Mesenteric fat pad (tissue), 1 donor: Measurements from ENCODE around the gene SEMA3G. TPM values are rescaled to one million over a fixed set of nuclear protein-coding genes. Genes with fewer than 3 reads are reported as not detected.

Experiments used
- DNase-seq: peaks from one replicate; pipeline ENCODE4 v3.0.0-alpha.2; 2020; ENCODE audit warnings: low spot score
- long read RNA-seq: library from polyadenylated mRNA; unstranded; transcript quantifications from one replicate; pipeline ENCODE4 v2.0.0, GENCODE V29; 2020
- total RNA-seq: library from RNA; stranded (reverse); fragmentation: NEBNext Ultra II Directional; extraction: Animal tissue kit (Norgen Biotek cat#: 25700); gene quantifications from one replicate; pipeline ENCODE4 v1.2.1, GENCODE V29; 2021
- donor health status: DM: yes; HTN: yes; CAD: no.

Gene SEMA3G
- total RNA-seq: 144 TPM
- long read RNA-seq, full-length matches to known transcripts: 2 of 408 reads
- long read RNA-seq, partial matches to known transcripts: 321 of 408 reads
- long read RNA-seq, other reads (novel, unspliced or antisense): 85 of 408 reads

DNA sequence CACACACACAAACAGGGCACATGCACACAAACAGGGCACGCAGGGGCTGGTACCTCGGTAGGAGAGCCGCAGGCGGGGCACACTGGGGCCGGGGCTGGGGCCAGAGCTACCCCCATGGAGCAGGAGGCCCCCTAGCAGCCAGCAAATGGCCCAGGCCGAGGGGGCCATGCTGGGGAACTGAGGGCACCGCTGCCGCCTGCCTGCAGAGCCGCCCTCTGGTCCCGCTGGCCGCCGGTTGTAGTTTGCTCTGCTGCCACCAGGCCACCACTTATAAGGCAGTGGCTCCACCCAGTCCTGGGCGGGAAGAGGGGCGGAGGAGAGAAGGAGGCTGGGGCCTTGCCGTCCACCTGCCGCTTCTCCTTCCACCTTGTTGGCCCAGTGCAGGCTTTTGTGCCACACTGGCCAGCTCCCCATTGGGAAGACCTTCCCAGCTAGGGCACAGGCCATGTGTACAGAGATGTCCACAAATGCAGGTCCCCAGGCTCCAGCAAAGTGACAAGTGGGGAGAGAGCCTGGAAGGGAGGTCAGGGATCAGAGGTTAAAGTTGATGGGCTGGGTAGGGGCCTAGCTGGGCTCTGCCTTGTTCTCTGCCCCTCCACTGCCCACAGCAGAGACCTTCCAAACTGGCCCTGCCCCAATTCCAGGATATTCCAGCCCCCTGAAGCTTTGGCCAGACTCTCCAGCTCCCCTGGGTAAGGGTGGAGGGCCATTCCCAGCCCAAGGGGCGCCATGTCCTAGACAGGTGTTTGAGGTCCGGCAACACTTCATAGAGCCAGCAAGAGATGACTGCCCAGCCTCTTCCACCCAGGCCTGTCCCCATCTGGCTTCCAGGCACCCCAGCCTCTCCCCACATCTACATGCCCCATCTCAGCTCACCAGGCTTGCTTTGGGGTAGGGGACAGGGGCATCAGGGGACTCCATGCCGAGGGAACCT lies at the start of gene SEMA3G:
SEMA3G (minus strand) TSS at position 244 of the 934 bp plus-strand sequence; CDS start at position 168, 76 bp downstream.
- DNase-seq: no peak

DNA sequence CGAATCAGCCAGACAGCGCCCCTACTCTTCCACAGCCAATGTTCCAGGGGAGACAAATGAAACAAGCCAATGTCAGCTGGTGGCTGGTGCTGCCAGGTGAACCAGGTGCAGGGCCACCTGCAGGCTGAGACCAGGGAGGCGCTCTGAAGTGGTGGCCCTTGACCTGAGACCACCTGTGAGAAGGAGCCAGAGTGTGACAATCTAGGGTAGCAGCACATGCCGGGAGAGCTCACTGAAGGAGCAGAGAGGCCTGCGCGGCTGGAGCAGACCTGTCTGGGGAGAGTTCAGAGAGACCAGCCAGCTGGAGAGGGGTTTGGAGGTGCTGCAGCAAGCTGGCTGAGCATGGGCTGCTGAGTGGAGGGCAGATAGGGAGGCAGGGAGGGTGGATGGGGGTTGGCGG lies 49.5 kb upstream of the SEMA3G start:
- no peak for DNase-seq

DNA sequence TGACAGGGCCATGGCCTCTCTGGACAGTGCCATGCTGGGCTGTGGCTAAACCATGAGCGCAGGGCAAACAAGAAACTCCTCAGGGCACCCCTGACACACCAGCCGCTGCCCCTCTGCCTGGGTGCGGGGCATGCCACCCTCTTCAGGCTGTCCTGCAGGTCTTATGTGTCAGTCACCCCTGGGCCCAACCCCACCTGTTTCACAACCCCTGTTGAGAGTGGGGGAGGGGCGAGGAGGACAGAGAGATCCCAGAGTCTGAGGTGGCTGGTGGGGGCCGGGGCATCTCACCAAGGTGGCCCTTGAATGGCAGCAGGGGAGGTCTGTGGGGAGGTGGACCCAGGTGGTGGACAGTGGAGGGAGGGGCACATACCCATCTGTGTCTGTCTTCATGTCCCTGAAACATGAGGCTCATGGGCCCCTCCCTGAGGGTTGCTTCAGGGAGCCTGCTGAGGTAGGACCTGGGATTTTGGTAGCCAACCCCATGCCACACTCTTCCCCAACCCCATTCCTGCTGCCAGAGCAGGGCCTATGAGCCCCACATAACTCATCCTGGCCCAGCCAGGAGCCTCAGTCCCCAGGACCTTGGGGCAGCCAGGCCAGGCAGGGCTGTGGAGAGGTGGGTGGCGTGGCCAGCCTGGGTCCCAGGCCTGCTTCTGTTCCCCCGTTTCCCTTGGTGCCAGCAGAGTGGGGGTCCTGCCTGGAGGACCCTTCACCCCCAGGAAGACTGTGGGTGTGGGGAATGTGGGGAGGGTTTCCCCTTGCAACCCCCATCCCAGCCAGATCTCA lies 48.5 kb upstream of the SEMA3G start:
- DNase-seq: no peak

DNA sequence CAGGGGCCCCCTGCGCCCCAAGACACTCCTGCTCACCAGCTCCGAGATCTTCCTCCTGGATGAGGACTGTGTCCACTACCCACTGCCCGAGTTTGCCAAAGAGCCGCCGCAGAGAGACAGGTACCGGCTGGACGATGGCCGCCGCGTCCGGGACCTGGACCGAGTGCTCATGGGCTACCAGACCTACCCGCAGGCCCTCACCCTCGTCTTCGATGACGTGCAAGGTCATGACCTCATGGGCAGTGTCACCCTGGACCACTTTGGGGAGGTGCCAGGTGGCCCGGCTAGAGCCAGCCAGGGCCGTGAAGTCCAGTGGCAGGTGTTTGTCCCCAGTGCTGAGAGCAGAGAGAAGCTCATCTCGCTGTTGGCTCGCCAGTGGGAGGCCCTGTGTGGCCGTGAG lies 47.2 kb upstream of the SEMA3G start:
- no peak for DNase-seq

DNA sequence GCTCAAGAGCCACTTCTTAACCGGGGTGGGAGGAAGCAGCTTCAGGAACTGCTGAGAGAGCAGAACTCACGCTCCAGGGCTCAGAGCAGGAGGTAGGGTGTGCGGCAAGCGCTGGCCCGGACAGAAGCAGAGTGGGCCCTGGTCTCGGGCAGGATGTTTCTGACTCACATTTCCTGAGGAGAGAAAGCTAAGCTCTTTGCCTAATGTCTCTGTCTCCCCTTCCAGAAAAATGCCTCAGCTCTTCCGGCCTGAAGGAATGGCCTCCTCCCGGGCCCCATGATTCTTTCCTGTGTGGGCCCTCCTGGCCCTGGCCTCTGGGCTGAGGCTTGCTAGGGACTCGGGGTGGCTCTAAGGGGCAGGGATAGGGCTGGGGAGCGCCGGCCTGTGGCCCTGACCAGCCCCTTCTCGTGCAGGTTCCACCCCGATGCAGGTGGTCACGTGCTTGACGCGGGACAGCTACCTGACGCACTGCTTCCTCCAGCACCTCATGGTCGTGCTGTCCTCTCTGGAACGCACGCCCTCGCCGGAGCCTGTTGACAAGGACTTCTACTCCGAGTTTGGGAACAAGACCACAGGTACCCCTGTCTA lies 46.1 kb upstream of the SEMA3G start:
- DNase-seq: no peak

DNA sequence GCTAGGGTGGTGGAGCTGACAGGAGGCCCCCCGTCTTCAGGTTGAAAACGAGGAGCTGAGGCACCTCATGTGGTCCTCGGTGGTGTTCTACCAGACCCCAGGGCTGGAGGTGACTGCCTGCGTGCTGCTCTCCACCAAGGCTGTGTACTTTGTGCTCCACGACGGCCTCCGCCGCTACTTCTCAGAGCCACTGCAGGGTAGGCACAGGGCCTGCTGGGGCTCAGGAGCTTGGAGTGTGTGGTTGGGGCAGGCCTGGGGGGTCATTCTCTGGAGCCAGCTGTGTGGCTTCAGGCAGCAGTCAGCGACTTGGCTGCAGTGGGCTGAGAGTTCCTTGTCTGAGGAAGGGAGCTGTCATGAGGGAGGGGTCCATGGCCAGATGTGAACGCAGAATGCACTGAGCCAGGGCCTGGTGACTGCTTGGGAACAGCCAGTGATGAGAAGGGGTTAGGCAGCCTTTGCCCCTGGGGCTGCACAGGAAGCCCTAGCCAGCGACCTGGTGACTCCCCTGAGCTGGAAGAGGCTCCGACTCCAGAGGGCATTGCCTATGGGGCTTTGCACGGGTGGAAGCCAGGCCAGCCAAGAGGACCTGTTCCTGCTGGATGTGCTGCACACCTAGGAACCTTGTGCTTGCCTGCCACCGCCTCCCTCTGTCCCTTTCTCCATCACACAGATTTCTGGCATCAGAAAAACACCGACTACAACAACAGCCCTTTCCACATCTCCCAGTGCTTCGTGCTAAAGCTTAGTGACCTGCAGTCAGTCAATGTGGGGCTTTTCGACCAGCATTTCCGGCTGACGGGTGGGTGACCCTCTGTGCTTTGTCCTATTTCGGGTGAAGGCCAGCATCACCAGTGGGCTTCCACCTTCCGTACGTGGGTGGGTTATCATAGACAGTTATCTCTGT lies 45.4 kb upstream of the SEMA3G start:
- no peak for DNase-seq

DNA sequence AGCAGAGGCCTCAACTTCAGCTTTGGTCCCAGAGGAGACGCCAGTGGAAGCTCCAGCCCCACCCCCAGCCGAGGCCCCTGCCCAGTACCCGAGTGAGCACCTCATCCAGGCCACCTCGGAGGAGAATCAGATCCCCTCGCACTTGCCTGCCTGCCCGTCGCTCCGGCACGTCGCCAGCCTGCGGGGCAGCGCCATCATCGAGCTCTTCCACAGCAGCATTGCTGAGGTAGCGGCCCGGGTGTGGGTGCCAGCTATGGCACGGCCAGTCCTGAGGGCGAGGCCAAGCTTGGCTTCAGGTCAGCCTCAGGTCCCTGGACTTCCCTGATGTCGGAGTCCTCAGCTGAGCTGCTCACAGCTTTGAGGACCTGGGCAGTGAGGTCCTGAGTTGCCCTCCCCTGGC lies 44.5 kb upstream of the SEMA3G start:
- DNase-seq: no peak

DNA sequence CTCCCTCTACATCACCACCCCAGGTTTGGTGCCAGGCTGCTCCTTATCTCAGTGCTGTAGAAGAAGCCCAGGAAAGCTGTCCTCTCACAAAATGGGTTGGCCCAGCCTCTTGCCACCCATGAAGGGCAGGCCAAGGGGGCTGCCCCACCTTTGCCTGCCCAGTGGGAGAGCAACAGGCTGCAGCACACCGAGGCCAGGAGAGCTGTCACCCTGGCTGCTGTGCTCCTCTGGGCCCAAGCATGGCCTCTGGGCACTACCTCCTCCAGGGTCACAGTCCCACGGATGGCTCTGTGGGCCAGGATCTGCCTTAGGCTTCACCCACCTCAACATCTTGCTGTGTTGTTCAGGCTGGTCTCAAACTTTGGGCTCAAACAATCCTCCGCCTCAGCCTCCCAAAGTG lies 43.8 kb upstream of the SEMA3G start:
- no peak for DNase-seq

DNA sequence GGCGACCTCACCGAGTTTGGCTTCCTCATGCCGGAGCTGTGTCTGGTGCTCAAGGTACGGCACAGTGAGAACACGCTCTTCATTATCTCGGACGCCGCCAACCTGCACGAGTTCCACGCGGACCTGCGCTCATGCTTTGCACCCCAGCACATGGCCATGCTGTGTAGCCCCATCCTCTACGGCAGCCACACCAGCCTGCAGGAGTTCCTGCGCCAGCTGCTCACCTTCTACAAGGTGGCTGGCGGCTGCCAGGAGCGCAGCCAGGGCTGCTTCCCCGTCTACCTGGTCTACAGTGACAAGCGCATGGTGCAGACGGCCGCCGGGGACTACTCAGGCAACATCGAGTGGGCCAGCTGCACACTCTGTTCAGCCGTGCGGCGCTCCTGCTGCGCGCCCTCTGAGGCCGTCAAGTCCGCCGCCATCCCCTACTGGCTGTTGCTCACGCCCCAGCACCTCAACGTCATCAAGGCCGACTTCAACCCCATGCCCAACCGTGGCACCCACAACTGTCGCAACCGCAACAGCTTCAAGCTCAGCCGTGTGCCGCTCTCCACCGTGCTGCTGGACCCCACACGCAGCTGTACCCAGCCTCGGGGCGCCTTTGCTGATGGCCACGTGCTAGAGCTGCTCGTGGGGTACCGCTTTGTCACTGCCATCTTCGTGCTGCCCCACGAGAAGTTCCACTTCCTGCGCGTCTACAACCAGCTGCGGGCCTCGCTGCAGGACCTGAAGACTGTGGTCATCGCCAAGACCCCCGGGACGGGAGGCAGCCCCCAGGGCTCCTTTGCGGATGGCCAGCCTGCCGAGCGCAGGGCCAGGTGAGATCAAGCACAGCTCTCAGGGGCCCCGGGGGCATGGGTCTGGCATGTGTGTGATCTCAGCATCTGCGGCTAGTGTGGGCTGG lies 43.1 kb upstream of the SEMA3G start:
- DNase-seq: no peak

DNA sequence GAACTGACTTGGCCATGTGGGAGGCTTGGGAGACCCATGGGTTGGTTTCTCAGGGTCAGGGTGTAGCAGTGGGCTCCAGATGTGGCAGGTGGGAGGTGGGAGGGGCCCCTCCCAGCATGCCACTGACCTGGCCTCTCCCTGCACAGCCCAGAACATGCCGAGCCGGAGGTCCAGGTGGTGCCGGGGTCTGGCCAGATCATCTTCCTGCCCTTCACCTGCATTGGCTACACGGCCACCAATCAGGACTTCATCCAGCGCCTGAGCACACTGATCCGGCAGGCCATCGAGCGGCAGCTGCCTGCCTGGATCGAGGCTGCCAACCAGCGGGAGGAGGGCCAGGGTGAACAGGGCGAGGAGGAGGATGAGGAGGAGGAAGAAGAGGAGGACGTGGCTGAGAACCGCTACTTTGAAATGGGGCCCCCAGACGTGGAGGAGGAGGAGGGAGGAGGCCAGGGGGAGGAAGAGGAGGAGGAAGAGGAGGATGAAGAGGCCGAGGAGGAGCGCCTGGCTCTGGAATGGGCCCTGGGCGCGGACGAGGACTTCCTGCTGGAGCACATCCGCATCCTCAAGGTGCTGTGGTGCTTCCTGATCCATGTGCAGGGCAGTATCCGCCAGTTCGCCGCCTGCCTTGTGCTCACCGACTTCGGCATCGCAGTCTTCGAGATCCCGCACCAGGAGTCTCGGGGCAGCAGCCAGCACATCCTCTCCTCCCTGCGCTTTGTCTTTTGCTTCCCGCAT lies 42.3 kb upstream of the SEMA3G start:
- no peak for DNase-seq

DNA sequence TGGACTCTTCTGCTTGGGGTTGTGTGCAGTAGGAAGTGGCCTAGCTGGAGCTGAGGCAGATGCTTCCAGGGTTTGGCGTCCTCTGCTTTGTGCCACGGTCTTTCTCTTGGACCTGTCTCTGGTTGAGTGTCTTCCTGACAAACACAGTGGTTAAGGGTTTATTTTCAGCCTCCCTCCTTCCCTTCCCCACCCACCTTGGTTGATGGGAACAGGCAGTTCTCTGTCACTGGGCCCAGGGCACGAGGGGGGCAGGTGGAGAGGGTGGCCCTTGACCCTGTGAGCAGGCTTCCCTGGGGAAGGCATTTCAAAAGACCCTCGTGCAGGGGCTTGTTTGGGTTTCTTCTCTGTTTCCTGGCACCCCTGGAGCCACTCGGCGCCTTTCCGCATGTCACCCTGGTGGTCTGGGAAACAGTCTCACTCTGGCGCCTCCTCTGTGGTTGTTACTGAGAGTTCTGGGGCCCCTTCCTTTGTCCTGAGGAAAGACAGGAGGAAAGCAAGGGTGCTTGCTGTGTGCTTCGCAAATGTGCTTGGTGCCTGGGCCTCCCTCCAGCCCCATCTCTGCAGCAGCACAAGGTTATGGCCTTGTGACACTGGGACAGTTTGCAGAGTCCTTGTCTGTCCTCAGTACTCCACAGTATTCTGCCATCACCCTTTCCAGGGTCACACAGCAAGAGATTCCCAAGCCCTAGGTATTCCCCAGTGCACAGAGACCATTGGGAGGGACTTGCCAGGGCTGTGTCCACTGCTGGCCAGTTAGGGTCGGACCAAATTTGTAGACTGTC lies 40.0 kb upstream of the SEMA3G start:
- no peak for DNase-seq

DNA sequence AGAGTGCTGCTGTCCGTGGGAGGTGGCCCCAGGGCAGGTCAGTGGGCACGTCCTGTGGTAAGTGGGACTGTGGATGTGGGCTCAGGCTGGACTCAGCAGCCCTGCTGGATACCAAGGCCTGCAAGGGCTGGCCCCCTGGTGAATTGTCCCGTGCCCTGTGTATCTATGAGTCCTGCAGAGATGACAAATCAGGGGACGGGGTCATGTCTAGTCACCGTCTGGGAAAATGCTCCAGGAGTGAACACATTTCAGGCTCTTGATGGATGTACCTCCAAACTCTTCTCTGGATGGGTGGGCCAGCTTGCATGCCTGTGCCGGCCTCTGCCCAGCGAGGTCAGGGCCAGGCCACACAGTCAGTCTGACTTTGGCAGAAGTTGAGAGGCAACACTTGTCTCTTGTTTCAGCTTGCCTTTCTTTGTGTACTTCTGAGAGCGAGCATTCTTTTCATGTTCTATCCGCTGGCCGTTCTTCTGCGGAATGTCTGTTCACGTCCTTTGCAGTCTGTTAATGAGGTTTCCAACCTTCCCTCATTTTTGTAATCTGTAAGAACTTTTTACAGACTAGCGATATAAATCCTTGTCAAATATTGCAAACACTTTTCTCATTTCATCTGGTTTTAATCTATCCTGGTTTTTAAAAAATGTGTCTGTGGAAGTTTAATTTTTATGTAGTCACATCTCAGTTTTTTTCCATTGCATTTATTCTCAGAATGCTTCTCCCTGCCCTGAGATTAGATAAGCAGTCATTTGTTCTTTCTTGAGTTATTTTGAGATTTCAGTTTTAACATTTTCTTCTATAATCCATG lies 38.9 kb upstream of the SEMA3G start:
- DNase-seq: no peak

DNA sequence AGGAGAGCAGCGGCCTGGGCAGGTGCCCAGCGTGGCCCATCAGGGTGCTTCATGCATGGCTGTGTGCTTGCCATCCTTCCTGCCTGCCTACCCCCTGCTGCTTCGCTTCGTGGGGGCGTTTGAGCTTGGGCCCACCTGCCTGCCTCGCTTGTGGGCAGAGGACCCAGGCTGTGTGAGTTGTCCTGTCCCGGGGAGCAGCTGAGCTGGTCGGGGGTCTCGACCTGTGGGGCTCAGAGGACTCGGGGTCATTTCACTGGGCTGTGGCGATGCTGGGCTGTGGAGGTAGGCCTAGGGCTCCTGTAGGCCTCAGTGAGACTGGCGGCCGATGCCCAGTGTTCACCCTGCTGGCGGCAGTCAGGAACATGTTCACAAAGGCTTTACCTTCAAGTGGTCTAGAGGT lies 38.2 kb upstream of the SEMA3G start:
- DNase-seq: no peak

DNA sequence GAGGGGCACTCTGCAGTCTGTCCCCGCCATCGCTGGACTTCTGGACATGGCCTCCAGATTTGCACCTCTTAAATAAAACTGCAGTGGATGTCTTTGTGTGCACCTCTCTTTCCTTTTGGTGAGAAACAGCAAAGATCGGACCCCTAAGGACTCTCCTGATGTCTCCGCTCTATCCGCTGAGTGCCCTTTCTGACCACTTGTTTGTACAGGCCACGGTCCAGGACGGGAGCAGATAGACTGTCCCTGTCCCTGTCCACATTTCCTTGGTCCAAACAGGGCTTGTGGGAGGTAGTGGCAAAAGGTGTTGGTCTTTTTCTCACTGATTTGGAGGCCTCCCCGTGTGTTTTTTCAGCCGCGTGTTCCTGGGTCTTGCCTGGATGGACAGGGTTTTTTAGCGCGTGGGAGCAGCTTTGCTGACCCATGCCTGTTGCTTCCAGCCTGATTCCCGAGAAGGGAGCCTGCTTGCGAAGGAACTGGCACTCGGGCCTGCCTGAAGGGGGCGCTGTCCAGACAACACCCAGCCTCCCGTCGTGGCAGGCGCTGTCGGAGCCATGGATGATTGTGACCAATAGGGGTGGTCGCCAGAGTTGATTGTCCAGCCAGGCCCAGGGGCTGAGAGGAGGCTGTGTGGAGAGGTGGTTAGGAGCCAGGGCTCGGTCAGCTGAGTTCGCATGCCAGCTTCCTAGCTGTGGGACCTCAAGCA lies 37.1 kb upstream of the SEMA3G start:
- DNase-seq: no peak

DNA sequence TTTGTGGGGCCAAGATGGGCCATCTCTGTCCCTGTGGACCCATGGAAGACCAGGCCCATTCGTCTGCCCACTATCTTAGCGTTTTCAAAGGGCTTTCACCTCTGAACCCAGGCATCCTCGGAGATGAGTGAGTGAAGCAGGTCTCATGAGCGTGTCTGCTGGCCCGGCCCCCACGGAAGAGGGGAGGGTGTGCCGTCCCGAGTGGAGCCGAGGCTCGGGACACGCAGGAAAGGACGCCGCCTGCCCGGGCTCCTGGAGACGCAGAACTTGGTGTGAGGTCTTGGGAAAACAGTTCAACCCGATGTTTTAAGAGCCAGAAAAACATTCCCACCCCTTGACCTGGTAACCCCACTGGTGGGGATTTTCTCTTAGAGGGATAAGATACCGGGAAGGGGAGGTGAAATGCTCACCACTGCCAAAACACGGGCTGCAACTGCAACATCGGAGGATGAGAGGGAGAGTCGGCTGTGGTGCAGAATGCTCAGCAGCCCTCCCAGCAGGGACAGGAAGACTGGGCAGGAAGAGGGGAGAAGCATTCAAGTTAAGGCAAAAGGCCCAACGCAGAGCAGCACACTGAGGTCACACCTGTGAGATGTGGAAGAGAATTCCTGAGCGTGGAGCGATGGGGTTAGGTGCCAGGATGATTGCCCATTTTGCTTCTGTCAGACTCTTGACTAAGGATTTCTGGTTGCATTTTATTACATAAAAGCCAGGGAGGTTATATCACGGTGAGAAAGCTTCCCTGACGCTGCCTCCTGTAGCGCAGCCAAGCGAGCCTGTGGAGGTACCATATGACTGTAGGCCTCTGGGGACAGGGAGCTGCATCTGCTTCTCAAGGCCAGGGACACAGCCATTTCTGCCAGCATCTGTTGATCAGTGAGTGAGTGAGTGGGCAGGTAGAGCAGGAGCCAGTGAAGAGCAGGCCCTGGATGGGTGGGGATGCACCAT lies 36.1 kb upstream of the SEMA3G start:
- no peak for DNase-seq
